GM23338 (cell line): ENCODE data around the gene SCNN1G. TPM values are rescaled to one million over a fixed set of nuclear protein-coding genes. Genes with fewer than 3 reads are reported as not detected.

Experiments
- ATAC-seq: fragments of 200-7000 bp; cut with Tn5 transposase; 3 replicates; pipeline ENCODE4 v1.9.1; 2020
- DNase-seq: peaks from one replicate; pipeline ENCODE4 v3.0.0-alpha.2; 2015; ENCODE audit warnings: low spot score
- H2AFZ ChIP-seq: fragments of 200-600 bp; sonication (generic); 2 replicates; pipeline ENCODE4 v1.8.0; 2016; ENCODE audit warnings: antibody characterized with exemption, mild to moderate bottlenecking, moderate library complexity
- H3F3A ChIP-seq: fragments of 200-600 bp; sonication (generic); replicated peaks from 2 replicates; pipeline ENCODE4 v1.8.0; 2017; ENCODE audit warnings: antibody characterized with exemption, mixed run types, low read depth
- H3K27ac ChIP-seq: fragments of 200-600 bp; sonication (generic); 2 replicates; pipeline ENCODE4 v1.6.1; 2016; ENCODE audit warnings: low read depth
- H3K27me3 ChIP-seq: fragments of 200-600 bp; sonication (generic); 2 replicates; pipeline ENCODE4 v1.8.0; 2016; ENCODE audit warnings: mild to moderate bottlenecking, mixed run types, moderate library complexity; ENCODE audit not compliant: insufficient read depth
- H3K36me3 ChIP-seq: fragments of 200-600 bp; sonication (generic); 2 replicates; pipeline ENCODE4 v1.8.0; 2016; ENCODE audit warnings: mild to moderate bottlenecking; ENCODE audit not compliant: insufficient read depth
- H3K4me1 ChIP-seq: fragments of 200-600 bp; sonication (generic); 2 replicates; pipeline ENCODE4 v1.8.0; 2016; ENCODE audit warnings: mild to moderate bottlenecking, moderate library complexity; ENCODE audit not compliant: insufficient read depth
- H3K4me2 ChIP-seq: fragments of 200-600 bp; sonication (generic); 2 replicates; pipeline ENCODE4 v1.7.1; 2017; ENCODE audit warnings: mixed run types
- H3K4me3 ChIP-seq: fragments of 200-600 bp; sonication (generic); 2 replicates; pipeline ENCODE4 v1.6.1; 2016; ENCODE audit warnings: mixed run types
- H3K79me2 ChIP-seq: fragments of 200-600 bp; sonication (generic); replicated peaks from 2 replicates; pipeline ENCODE4 v1.8.0; 2017; ENCODE audit warnings: mild to moderate bottlenecking; ENCODE audit not compliant: insufficient read depth
- H3K9me2 ChIP-seq: fragments of 200-600 bp; sonication (generic); 2 replicates; pipeline ENCODE4 v1.8.0; 2017; ENCODE audit not compliant: insufficient read depth
- H4K20me1 ChIP-seq: fragments of 200-600 bp; sonication (generic); replicated peaks from 2 replicates; pipeline ENCODE4 v1.8.0; 2017; ENCODE audit warnings: mild to moderate bottlenecking; ENCODE audit not compliant: insufficient read depth
- H3K27ac Mint-ChIP-seq: 2 replicates; pipeline ENCODE4 v1.8.0; 2020; ENCODE audit warnings: inconsistent platforms, mild to moderate bottlenecking, moderate library complexity, mixed read lengths
- H3K27me3 Mint-ChIP-seq: 3 replicates; pipeline ENCODE4 v1.8.0; 2022; ENCODE audit warnings: low read depth, mild to moderate bottlenecking, moderate library complexity, mixed read lengths, inconsistent platforms; ENCODE audit not compliant: insufficient read depth, poor library complexity
- H3K36me3 Mint-ChIP-seq: 3 replicates; pipeline ENCODE4 v1.8.0; 2021; ENCODE audit warnings: low read depth, mild to moderate bottlenecking, inconsistent platforms, moderate library complexity, mixed read lengths
- H3K4me1 Mint-ChIP-seq: 3 replicates; pipeline ENCODE4 v1.8.0; 2020; ENCODE audit warnings: mild to moderate bottlenecking, inconsistent platforms, mixed read lengths
- H3K4me3 Mint-ChIP-seq: 3 replicates; pipeline ENCODE4 v1.8.0; 2021; ENCODE audit warnings: moderate library complexity, mild to moderate bottlenecking, inconsistent platforms, mixed read lengths
- H3K9me3 Mint-ChIP-seq: 3 replicates; pipeline ENCODE4 v1.8.0; 2020; ENCODE audit warnings: moderate library complexity, mild to moderate bottlenecking, inconsistent platforms, mixed read lengths
- CREB1 ChIP-seq: fragments of 250-450 bp; sonication (Bioruptor Pico); IDR thresholded peaks from 2 replicates; pipeline ENCODE4 v1.5.0; 2020; ENCODE audit warnings: low read depth, mild to moderate bottlenecking, moderate library complexity
- CTCF ChIP-seq, 2 experiments: fragments of 200-600 bp in 1 of 2; sonication (generic) in 1 of 2; conservative IDR thresholded peaks; 2 replicates each; pipeline versions ENCODE4 v1.5.1 to v1.6.1; 2016 to 2017; ENCODE audit warnings: antibody characterized with exemption in 2 of 2, low read depth in 2 of 2, mild to moderate bottlenecking in 2 of 2, moderate library complexity in 1 of 2
- ETS1 ChIP-seq: IDR thresholded peaks from 2 replicates; pipeline ENCODE4 v1.6.1; 2016; ENCODE audit warnings: antibody characterized with exemption
- EZH2 ChIP-seq: fragments of 200-600 bp; sonication (generic); IDR thresholded peaks from one replicate; pipeline ENCODE4 v1.8.0; 2017; ENCODE audit warnings: antibody characterized with exemption, mild to moderate bottlenecking, low read depth; ENCODE audit not compliant: unreplicated experiment
- EZH2phosphoT487 ChIP-seq: fragments of 200-600 bp; sonication (generic); IDR thresholded peaks from one replicate; pipeline ENCODE4 v1.8.1; 2018; ENCODE audit warnings: antibody characterized with exemption; ENCODE audit not compliant: unreplicated experiment
- JUNB ChIP-seq: IDR thresholded peaks from one replicate; pipeline ENCODE4 v1.6.1; 2016; ENCODE audit warnings: antibody characterized with exemption; ENCODE audit not compliant: unreplicated experiment
- NANOG ChIP-seq: IDR thresholded peaks from 2 replicates; pipeline ENCODE4 v1.6.1; 2016; ENCODE audit warnings: antibody characterized with exemption, borderline replicate concordance
- POLR2AphosphoS5 ChIP-seq: IDR thresholded peaks from 2 replicates; pipeline ENCODE4 v1.6.1; 2016; ENCODE audit warnings: antibody characterized with exemption, low read depth
- REST ChIP-seq: IDR thresholded peaks from one replicate; pipeline ENCODE4 v1.6.1; 2018; ENCODE audit warnings: antibody characterized with exemption; ENCODE audit not compliant: unreplicated experiment
- STAT1 ChIP-seq: IDR thresholded peaks from one replicate; pipeline ENCODE4 v1.6.1; 2016; ENCODE audit warnings: antibody characterized with exemption; ENCODE audit not compliant: unreplicated experiment
- ZNF114 ChIP-seq: fragments of 250-450 bp; sonication (Bioruptor Pico); IDR thresholded peaks from 2 replicates; pipeline ENCODE4 v1.5.0; 2020; ENCODE audit warnings: mild to moderate bottlenecking, moderate library complexity
- ZNF331 ChIP-seq: fragments of 250-450 bp; sonication (Bioruptor Pico); IDR thresholded peaks from 2 replicates; pipeline ENCODE4 v1.5.0; 2020; ENCODE audit warnings: low read depth, mild to moderate bottlenecking, moderate library complexity
- ZNF462 ChIP-seq: fragments of 250-450 bp; sonication (Bioruptor Pico); IDR thresholded peaks from 2 replicates; pipeline ENCODE4 v1.5.0; 2020; ENCODE audit warnings: mild to moderate bottlenecking, moderate library complexity
- polyA plus RNA-seq: library from polyadenylated mRNA; unstranded; fragments of >200 nt; fragmentation: Nextera tagmentation; extraction: Ambion mirVana; gene quantifications from 2 replicates; pipeline ENCODE4 v1.2.1, GENCODE V29; 2016
- total RNA-seq: library from RNA; depleted of rRNA; stranded (reverse); fragments of >200 nt; shearing (Covaris generic); gene quantifications from 2 replicates; pipeline ENCODE4 v1.2.3, GENCODE V29; 2014

The SCNN1G gene
- total and polyA plus RNA-seq, 2 experiments from 2014 or later = 0.97 to 1.1 TPM

GRCh38 chr16:23254338-23254737 lies 71.8 kb downstream of the SCNN1G start:
- Mint-ChIP-seq H3K27ac (no peak overlapping the region), H3K4me3 (no peak overlapping the region), H3K9me3 (peaks cover 18% of the 10 kb centered on the region), H3K27me3 (no peaks in the 10 kb centered on the region), H3K4me1 (no peaks in the 10 kb centered on the region), H3K36me3 (no peaks in the 10 kb centered on the region; the same call in 2 of the 3 replicates)
- peak; percentile 42; the same call in 2 of the 3 replicates for ATAC-seq
- peak overlapping the region; percentile 81; the same call in 1 of the 2 replicates for H2AFZ ChIP-seq
- TF ChIP-seq REST (no peak), ZNF331 (CRISPR knock-in tag) (no peak), POLR2AphosphoS5 (no peak), ZNF114 (CRISPR knock-in tag) (no peak), NANOG (no peak), EZH2 (no peak), CTCF (conservative IDR thresholded peaks at IDR 0.05; ENCODE audit: low read depth in 2 of 2) (no peak), JUNB (no peak), ETS1 (no peak), STAT1 (no peak), ZNF462 (CRISPR knock-in tag) (no peak), CREB1 (CRISPR knock-in tag) (no peak), EZH2phosphoT487 (no peak)
- H3K4me3 ChIP-seq = no peak overlapping the region
- no peak overlapping the region for H3K4me2 ChIP-seq
- H3F3A ChIP-seq = no peaks in the 10 kb centered on the region
- H4K20me1 ChIP-seq = no peaks in the 10 kb centered on the region
- no peaks in the 10 kb centered on the region for H3K9me2 ChIP-seq
- H3K27me3 ChIP-seq = no peaks in the 10 kb centered on the region
- H3K27ac ChIP-seq = no peak overlapping the region
- no peaks in the 10 kb centered on the region for H3K4me1 ChIP-seq
- H3K79me2 ChIP-seq = no peaks in the 10 kb centered on the region
- DNase-seq = peak; percentile 14
- no peaks in the 10 kb centered on the region for H3K36me3 ChIP-seq
